ENCODE results near the gene ALPL.

The ALPL gene

DNA sequence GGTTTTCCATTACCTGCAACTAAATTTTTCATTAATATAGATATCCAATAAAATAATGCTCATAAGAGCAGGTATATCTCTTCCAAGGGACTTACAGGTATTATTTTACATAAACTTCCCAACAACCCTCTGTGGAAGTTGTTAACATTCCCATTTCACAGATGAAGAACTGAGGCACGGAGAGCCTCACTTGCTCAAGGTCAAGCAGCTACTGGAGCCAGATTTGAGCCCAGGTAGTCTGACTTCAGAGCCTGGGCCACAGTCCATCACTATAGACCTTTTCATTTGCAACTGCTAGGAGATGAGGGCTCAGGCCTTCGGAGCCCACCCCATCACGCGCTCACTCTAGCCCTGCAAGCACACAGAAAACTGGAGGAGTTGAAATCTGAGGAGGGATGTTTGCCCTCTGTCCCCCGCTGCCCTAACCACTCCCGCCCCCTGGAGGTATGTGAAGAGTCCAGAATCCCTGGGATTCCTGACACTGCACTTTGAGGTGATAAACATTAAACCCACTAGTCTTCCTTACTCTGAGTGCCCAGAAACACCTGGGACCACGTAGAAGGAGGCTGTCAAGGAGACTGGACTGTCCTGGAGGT lies 11.7 kb upstream of the ALPL start:
- no peaks in the 10 kb centered on the region for H3K36me3 ChIP-seq (ENCODE audit: low read depth)
- TF ChIP-seq CTCF (IDR thresholded peaks at IDR 0.05; ENCODE audit: poor library complexity, severe bottlenecking): no peak
- H3K4me1 ChIP-seq (ENCODE audit: insufficient read depth, poor library complexity, severe bottlenecking): no peaks in the 10 kb centered on the region
- no peaks in the 10 kb centered on the region for H3K9me3 ChIP-seq (ENCODE audit: severe bottlenecking)
- no peak overlapping the region for H3K27ac ChIP-seq (ENCODE audit: poor library complexity, severe bottlenecking)
- ATAC-seq (ENCODE audit: low read depth) (no peak), DNase-seq (ENCODE audit: low spot score) (peak; percentile 19)
- H3K27me3 ChIP-seq (ENCODE audit: insufficient read depth, poor library complexity, severe bottlenecking): no peaks in the 10 kb centered on the region
- no peak overlapping the region for H3K4me3 ChIP-seq (ENCODE audit: severe bottlenecking)

DNA sequence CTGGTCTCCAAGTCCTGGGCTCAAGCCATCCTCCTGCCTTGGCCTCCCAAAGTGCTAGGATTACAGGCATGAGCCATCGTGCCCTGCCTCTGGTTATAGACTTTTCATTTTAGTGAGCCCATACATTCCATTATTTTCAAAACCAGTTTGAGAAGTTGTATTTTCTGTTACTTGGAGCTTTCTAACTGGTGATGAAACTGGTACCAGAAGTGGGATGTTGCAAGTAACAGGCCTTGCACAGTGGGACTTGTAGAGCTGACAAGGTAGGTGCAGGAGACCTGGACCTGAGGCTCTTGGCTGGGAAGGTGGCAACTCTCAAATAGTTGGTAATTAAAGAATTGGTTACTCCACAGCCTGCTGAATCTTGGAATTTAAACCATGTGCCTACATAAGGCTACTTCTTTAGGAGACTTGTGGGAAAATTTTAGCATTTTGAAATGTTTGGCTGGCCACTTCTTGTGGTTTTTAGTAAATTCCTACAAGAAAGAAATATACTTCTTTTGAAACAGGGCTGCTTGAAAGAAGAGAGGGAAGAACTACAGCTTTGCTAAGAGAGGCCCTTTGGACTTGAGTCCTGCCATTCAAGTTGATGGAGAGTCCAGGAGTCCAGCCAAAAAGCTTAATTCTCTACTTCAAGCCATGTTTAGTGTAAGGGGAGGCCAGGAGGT lies 9.8 kb upstream of the ALPL start:
- H3K9me3 ChIP-seq (ENCODE audit: severe bottlenecking): no peaks in the 10 kb centered on the region
- no peak overlapping the region for H3K27ac ChIP-seq (ENCODE audit: poor library complexity, severe bottlenecking)
- no peak overlapping the region for H3K4me3 ChIP-seq (ENCODE audit: severe bottlenecking)
- ATAC-seq (ENCODE audit: low read depth): no peak
- no peak for TF ChIP-seq CTCF (IDR thresholded peaks at IDR 0.05; ENCODE audit: poor library complexity, severe bottlenecking)
- H3K4me1 ChIP-seq (ENCODE audit: insufficient read depth, poor library complexity, severe bottlenecking): no peaks in the 10 kb centered on the region
- no peaks in the 10 kb centered on the region for H3K27me3 ChIP-seq (ENCODE audit: insufficient read depth, poor library complexity, severe bottlenecking)
- peak; percentile 6 for DNase-seq (ENCODE audit: low spot score)
- no peaks in the 10 kb centered on the region for H3K36me3 ChIP-seq (ENCODE audit: low read depth)

GRCh38 chr1:21503706-21504377 lies 5.4 kb upstream of the ALPL start:
- peak; percentile 31 for DNase-seq (ENCODE audit: low spot score)
- no peak for TF ChIP-seq CTCF (IDR thresholded peaks at IDR 0.05; ENCODE audit: poor library complexity, severe bottlenecking)
- H3K36me3 ChIP-seq (ENCODE audit: low read depth): no peaks in the 10 kb centered on the region
- peaks cover 5% of the 10 kb centered on the region for H3K27me3 ChIP-seq (ENCODE audit: insufficient read depth, poor library complexity, severe bottlenecking)
- H3K4me3 ChIP-seq (ENCODE audit: severe bottlenecking): no peak overlapping the region
- H3K9me3 ChIP-seq (ENCODE audit: severe bottlenecking): no peaks in the 10 kb centered on the region
- no peak overlapping the region for H3K27ac ChIP-seq (ENCODE audit: poor library complexity, severe bottlenecking)
- no peaks in the 10 kb centered on the region for H3K4me1 ChIP-seq (ENCODE audit: insufficient read depth, poor library complexity, severe bottlenecking)
- no peak for ATAC-seq (ENCODE audit: low read depth)

DNA sequence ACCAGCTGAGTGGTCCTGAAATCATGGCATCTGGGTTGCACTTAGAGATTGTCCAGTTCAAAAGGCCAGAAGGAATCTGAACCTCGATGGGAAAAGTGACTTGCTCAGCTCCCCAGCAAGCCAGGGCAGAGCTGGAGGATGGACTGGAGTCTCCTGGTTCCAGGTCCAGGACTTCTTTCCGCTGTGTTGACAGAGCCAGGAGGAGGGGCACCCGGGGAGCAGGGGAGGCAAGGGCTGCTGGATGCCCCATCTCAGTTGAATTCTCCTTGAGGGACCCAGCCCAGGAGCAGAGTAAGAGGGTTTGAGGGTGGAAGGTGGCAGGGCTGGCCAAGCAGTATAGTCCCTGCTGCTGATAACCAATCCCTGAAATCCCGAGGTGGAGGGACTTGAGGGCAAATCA lies 2.4 kb upstream of the ALPL start:
- Histone ChIP-seq H3K4me1 (ENCODE audit: insufficient read depth, poor library complexity, severe bottlenecking) (no peaks in the 10 kb centered on the region), H3K27ac (ENCODE audit: poor library complexity, severe bottlenecking) (no peak overlapping the region), H3K36me3 (ENCODE audit: low read depth) (no peaks in the 10 kb centered on the region), H3K4me3 (ENCODE audit: severe bottlenecking) (no peak overlapping the region), H3K27me3 (ENCODE audit: insufficient read depth, poor library complexity, severe bottlenecking) (peaks cover 23% of the 10 kb centered on the region), H3K9me3 (ENCODE audit: severe bottlenecking) (no peaks in the 10 kb centered on the region)
- DNase-seq (ENCODE audit: low spot score) (no peak), ATAC-seq (ENCODE audit: low read depth) (no peak)
- TF ChIP-seq CTCF (IDR thresholded peaks at IDR 0.05; ENCODE audit: poor library complexity, severe bottlenecking): no peak
